ENCODE results near the gene DOCK4. TPM values are rescaled to one million over a fixed set of nuclear protein-coding genes. Genes with fewer than 3 reads are reported as not detected.

Gene DOCK4
- total and polyA plus RNA-seq, 2 of the 8 experiments (the other 6 are each of a cell fraction or from before 2014, with no cell fraction given) = 5.1 to 23.6 TPM

GRCh38 chr7:111841596-111842205 lies 364.5 kb downstream of the DOCK4 start:
- Histone ChIP-seq H4K20me1 (replicated peaks in 1 of 2; ENCODE audit: control insufficient read depth in 1 of 2, insufficient read depth in 2 of 2, low read length in 2 of 2) (no peaks in the 10 kb centered on the region), H3K4me3 (ENCODE audit: extremely low read depth in 1 of 4, insufficient read depth in 2 of 4, low read depth in 3 of 4, low read length in 4 of 4) (no peak overlapping the region), H3K4ac (replicated peaks; ENCODE audit: insufficient read length, low read depth, low read length) (no peak overlapping the region), H3K27me3 (replicated peaks in 1 of 4; ENCODE audit: control insufficient read depth in 3 of 4, extremely low read depth in 1 of 4, insufficient read depth in 3 of 4, low read length in 3 of 4) (no peaks in the 10 kb centered on the region), H3K23me2 (ENCODE audit: low read depth, low read length) (no peaks in the 10 kb centered on the region), H3K4me2 (ENCODE audit: insufficient read depth in 1 of 2, low read depth in 2 of 2, low read length in 2 of 2) (no peak overlapping the region), H2BK12ac (ENCODE audit: low read depth, low read length) (no peak overlapping the region), H2BK20ac (ENCODE audit: low read length) (no peak overlapping the region), H2BK120ac (replicated peaks; ENCODE audit: low read depth, low read length) (no peak overlapping the region), H3K9ac (replicated peaks in 1 of 4; ENCODE audit: extremely low read depth in 1 of 4, low read depth in 3 of 4, low read length in 3 of 4) (no peak overlapping the region), H3K56ac (replicated peaks; ENCODE audit: insufficient read length, low read depth, low read length) (no peak overlapping the region), H2AK5ac (ENCODE audit: low read depth, low read length) (no peak overlapping the region), H3K4me1 (replicated peaks in 1 of 4; ENCODE audit: control insufficient read depth in 3 of 4, insufficient read depth in 4 of 4, low read length in 3 of 4) (no peaks in the 10 kb centered on the region), H3K27ac (ENCODE audit: low read depth, low read length) (no peak overlapping the region), H3K79me2 (ENCODE audit: control insufficient read depth in 1 of 2, insufficient read depth in 2 of 2, low read length in 2 of 2) (no peaks in the 10 kb centered on the region), H2AFZ (ENCODE audit: low read length) (no peak overlapping the region), H3K23ac (ENCODE audit: insufficient read length) (no peak overlapping the region), H4K8ac (ENCODE audit: extremely low read depth, insufficient read depth, low read length) (no peak overlapping the region), H3K14ac (ENCODE audit: insufficient read length) (no peak overlapping the region), H3K18ac (ENCODE audit: extremely low read depth, low read length) (no peak overlapping the region), H2BK5ac (ENCODE audit: low read depth, low read length) (no peak overlapping the region), H2BK15ac (ENCODE audit: low read length) (no peak overlapping the region), H3K36me3 (ENCODE audit: control insufficient read depth in 2 of 4, insufficient read depth in 4 of 4, low read length in 3 of 4) (no peaks in the 10 kb centered on the region; a peak in 3 of 8 replicates), H4K5ac (ENCODE audit: insufficient read length, low read depth, low read length) (no peak overlapping the region), H4K91ac (replicated peaks; ENCODE audit: insufficient read length, low read length) (no peak overlapping the region), H3K9me3 (ENCODE audit: insufficient read depth in 2 of 2, low read depth in 1 of 2, low read length in 1 of 2) (no peaks in the 10 kb centered on the region), H3K79me1 (ENCODE audit: low read depth, low read length) (no peaks in the 10 kb centered on the region)
- CTCF ChIA-PET (ENCODE audit: partially characterized antibody) = interaction anchor here (1.7 to 4.0 kb wide), 2 partner anchors 13 to 22 kb away, joined by 3 to 29 read pairs; no protein-coding TSS in a partner anchor
- DNase-seq (ENCODE audit: low read depth in 1 of 2, low spot score in 2 of 2) = no peak
- POLR2A ChIA-PET (ENCODE audit: partially characterized antibody) = no interaction called here
- WGBS, 2 experiments (ENCODE audit: extremely low coverage in 1 of 2, insufficient coverage in 1 of 2, insufficient read length in 1 of 2, insufficient replicate concordance in 2 of 2, low coverage in 1 of 2, low lambda C conversion rate in 2 of 2, missing lambda C conversion rate in 1 of 2) = 93% methylated on average over 5 of the region's 5 CpGs; no CpG with 5 or more reads in 1 of the 2 experiments
- FAIRE-seq = no peak
- TF ChIP-seq TAF1 (IDR thresholded peaks at IDR 0.05; ENCODE audit: low read depth, low read length) = no peak
- TF ChIP-seq MAX (IDR thresholded peaks at IDR 0.05) = no peak
- TF ChIP-seq TCF12 (IDR thresholded peaks at IDR 0.05; ENCODE audit: low read depth, low read length) = no peak
- no peak for TF ChIP-seq KDM1A (IDR thresholded peaks at IDR 0.05; ENCODE audit: borderline replicate concordance, low read length)
- TF ChIP-seq NANOG (IDR thresholded peaks at IDR 0.05; ENCODE audit: insufficient read depth, low read depth, low read length, poor library complexity, severe bottlenecking) = no peak
- TF ChIP-seq NRF1 (IDR thresholded peaks at IDR 0.05; ENCODE audit: low read depth, low read length) = no peak
- TF ChIP-seq EP300 (IDR thresholded peaks at IDR 0.05; ENCODE audit: borderline replicate concordance in 1 of 2, low read depth in 2 of 2, low read length in 2 of 2) = no peak
- no peak for TF ChIP-seq BACH1 (IDR thresholded peaks at IDR 0.05; ENCODE audit: low read length)
- TF ChIP-seq RFX5 (IDR thresholded peaks at IDR 0.05; ENCODE audit: borderline replicate concordance, low read depth, low read length) = no peak
- TF ChIP-seq POLR2A (IDR thresholded peaks at IDR 0.05; ENCODE audit: control extremely low read depth in 1 of 2, low read depth in 2 of 2, low read length in 2 of 2) = no peak
- TF ChIP-seq BCL11A (IDR thresholded peaks at IDR 0.05; ENCODE audit: low read depth in 2 of 2, low read length in 2 of 2) = no peak
- TF ChIP-seq MAFK (IDR thresholded peaks at IDR 0.05; ENCODE audit: low read depth, low read length) = no peak
- TF ChIP-seq SRF (IDR thresholded peaks at IDR 0.05; ENCODE audit: low read depth, low read length) = no peak
- TF ChIP-seq HDAC2 (IDR thresholded peaks at IDR 0.05; ENCODE audit: borderline replicate concordance in 1 of 2, low read depth in 2 of 2, low read length in 2 of 2) = no peak

Data from H1 (cell line).